HL-60 (cell line): ENCODE data around the gene CCDC69.

Experiments
- POLR2AphosphoS5 ChIP-seq: IDR thresholded peaks from 2 replicates; pipeline ENCODE4 v1.6.1; 2012; ENCODE audit warnings: low read depth
- REST ChIP-seq: IDR thresholded peaks from 2 replicates; pipeline ENCODE4 v1.6.1; 2012; ENCODE audit warnings: low read depth; ENCODE audit not compliant: insufficient replicate concordance

DNA sequence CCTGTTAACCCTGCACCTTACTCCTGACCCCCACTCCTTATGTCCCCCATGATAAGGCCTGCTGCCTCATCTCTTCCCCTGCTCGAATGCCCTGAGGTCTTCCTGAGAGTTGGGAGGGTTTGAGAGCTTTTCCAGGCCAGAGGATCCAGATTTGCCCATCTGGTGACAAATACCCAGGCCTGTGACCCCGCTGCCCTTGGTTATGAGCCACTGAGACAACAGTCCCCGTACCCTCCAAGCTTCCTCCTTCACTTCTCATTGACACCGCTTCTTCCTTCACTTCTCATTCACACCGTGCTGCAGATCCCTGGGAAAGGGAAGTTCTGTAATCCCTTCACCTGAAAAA is 29.7 kb upstream of the CCDC69 start:
- TF ChIP-seq POLR2AphosphoS5 (no peak), REST (no peak)
